Omental fat pad (tissue), 4 donors: ENCODE data around the gene PDE8B. TPM values are rescaled to one million over a fixed set of nuclear protein-coding genes. Genes with fewer than 3 reads are reported as not detected.

Experiments
- ATAC-seq: fragments of 150-250 bp; one replicate; pipeline ENCODE4 v1.9.1; 2016; ENCODE audit warnings: mild to moderate bottlenecking, moderate library complexity; ENCODE audit not compliant: low FRiP score
- DNase-seq: peaks from one replicate; pipeline ENCODE4 v3.0.0-alpha.2; 2019; ENCODE audit warnings: low spot score
- total RNA-seq, 4 donors: library from RNA; depleted of rRNA; stranded (reverse); fragments of >200 nt; gene quantifications; one replicate each; pipeline ENCODE4 v1.1.0, GENCODE V29; 2016
- TF ChIP-seq, protein P1 (sequence below), 3 donors: fragments of 450-650 bp; IDR thresholded peaks; one replicate each; pipeline ENCODE4 v1.5.1; 2016 to 2017; ENCODE audit warnings: antibody characterized with exemption in 3 of 3, mild to moderate bottlenecking in 3 of 3, moderate library complexity in 2 of 3

The PDE8B gene
- total RNA-seq, 4 donors from 2014 or later: 20.5 to 53.1 (median 36.9) TPM

DNA sequence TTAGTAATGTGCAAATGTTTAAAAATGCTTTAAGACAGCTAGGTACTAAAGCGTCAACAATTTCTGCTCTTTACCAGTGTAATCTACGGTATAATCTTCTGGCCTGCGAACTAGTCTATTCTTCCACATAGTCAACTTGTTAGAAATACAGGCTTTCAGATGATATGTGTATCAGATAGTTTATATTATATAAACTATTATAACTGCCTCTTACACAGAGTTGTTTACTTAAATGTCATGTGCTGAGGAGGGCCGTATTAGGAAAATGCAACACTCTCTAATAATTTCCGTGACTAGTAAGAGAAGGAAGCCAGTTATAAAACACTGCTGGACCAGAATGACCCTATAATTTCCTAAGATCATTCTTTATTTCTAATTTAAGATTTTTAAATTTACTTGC lies 218.0 kb downstream of the PDE8B start:
- no peak for DNase-seq
- ATAC-seq: no peak
- TF ChIP-seq, protein P1, sequence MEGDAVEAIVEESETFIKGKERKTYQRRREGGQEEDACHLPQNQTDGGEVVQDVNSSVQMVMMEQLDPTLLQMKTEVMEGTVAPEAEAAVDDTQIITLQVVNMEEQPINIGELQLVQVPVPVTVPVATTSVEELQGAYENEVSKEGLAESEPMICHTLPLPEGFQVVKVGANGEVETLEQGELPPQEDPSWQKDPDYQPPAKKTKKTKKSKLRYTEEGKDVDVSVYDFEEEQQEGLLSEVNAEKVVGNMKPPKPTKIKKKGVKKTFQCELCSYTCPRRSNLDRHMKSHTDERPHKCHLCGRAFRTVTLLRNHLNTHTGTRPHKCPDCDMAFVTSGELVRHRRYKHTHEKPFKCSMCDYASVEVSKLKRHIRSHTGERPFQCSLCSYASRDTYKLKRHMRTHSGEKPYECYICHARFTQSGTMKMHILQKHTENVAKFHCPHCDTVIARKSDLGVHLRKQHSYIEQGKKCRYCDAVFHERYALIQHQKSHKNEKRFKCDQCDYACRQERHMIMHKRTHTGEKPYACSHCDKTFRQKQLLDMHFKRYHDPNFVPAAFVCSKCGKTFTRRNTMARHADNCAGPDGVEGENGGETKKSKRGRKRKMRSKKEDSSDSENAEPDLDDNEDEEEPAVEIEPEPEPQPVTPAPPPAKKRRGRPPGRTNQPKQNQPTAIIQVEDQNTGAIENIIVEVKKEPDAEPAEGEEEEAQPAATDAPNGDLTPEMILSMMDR (IDR thresholded peaks at IDR 0.05): no peak

DNA sequence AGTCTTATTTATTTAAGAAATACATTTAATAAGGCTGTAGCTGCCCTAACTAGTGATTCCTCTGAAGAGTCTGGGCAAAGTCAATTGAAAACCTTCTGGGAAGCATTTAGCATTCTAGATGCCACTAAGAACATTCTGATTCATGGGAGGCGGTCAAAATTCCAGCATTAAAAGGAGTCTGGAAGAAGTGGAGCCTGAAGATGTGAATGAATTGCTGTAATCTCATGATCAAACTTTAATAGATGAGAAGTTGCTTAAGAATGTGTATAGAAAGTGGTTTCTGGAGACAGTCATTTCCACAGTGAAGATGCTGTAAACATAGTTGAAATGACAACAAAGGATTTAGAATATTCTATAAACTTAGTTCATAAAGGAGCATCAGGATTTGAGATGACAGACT lies 220.2 kb downstream of the PDE8B start:
- TF ChIP-seq, protein P1 (IDR thresholded peaks at IDR 0.05): no peak
- no peak for DNase-seq
- no peak for ATAC-seq

DNA sequence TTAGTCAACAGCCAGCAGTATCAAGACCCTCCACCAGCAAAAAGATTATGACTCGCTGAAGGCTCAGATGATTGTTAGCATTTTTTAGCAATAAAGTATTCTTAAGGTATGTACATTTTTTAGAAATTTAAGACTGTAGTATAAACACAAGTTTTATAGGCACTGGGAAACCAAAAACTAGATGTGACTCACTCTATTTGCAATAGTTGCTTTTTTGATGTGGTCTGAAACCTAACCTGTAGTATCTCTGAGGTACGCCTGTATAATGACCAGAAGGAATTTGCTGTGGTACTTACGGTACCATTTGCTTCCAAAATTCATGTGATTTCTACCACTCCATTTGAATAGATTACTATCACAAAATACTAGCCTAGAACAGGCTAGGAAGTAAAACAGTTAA lies 220.8 kb downstream of the PDE8B start:
- ATAC-seq: no peak
- TF ChIP-seq, protein P1 (IDR thresholded peaks at IDR 0.05): no peak
- DNase-seq: no peak

DNA sequence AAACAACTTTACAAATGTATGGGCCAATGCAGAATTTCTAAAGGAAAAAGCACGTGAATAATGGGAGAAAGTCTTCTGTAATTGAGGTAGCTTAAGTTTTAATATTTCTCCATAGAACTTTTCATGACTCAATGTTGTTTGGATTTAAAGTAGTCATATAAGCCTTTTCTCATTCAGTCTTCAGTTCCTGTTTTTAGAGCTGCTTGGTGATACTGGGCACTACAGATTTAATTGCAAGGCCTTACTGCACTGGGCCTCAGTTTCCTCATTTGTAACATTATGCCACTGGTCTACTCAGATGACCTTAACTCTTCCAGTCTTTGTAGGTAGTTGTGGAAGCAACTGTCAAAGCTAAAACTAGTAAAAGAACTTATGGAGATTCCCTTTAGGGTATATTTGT lies 221.2 kb downstream of the PDE8B start:
- ATAC-seq (no peak), DNase-seq (no peak)
- TF ChIP-seq, protein P1 (IDR thresholded peaks at IDR 0.05): no peak

DNA sequence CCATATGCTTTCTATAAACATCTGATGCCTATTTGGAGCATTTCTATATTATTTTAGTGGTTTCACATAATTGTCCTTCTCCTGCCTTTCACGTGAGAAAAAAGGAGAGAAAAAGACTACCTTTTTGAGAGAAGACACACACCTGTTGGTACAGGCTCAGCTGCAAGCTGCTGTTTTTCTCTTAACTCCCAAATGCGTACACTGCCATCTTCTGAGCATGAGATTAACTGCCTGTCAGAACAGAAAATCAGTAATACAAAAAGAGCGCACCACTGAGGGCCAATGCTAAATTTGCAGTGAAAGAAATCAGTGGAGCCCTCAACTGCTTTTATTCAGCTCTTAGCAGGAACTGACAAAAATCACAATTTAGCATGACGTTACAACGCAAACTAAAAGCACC lies 226.7 kb downstream of the PDE8B start:
- TF ChIP-seq, protein P1 (IDR thresholded peaks at IDR 0.05): no peak
- DNase-seq: no peak
- ATAC-seq: no peak

DNA sequence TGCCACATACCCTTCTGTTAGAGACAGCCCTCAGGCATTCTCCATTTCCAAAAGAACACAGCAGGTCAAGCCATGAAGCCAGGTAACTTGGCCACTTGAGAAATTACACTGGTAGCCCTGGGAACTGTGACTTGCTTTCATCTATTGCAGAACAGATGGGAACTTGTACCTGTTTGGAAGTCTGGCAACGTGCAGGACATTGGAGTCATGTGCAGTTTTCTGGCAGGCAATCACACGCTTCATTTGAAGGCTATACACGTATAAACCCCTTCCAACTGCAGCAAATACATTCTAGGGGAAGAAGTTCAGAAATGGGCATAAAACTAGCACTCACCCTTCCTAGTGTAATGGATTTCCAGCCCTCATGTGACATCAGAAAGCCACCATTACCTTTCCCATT lies 227.6 kb downstream of the PDE8B start:
- ATAC-seq (no peak), DNase-seq (no peak)

DNA sequence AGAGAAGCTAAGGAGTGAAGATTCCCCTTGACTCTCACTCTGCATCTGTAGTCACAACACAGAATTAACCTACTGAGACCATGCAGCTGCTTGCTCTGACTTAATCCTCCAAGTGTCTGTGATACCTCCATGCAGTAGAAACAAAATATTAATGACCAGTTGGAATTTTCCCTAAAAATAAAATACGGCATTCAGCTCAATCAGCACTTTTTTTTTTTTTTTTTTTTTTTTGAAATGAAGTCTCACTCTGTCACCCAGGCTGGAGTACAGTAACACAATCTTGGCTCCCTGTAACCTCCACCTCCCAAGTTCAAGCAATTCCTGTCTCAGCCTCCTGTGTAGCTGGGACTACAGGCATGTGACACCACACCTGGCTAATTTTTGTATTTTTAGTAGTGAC lies 233.2 kb downstream of the PDE8B start:
- DNase-seq (no peak), ATAC-seq (no peak)
- TF ChIP-seq, protein P1 (IDR thresholded peaks at IDR 0.05): no peak

More for the DNA sequence above, 227.6 kb downstream of the PDE8B start:
- TF ChIP-seq, protein P1 (IDR thresholded peaks at IDR 0.05): no peak
